Uterus (tissue), 4 donors: ENCODE results near the gene DUOXA1. TPM values are rescaled to one million over a fixed set of nuclear protein-coding genes. Genes with fewer than 3 reads are reported as not detected.
"Not testable (repeated sequence)": the region's sequence is repeated elsewhere in the genome, so short reads cannot be mapped to it uniquely, and the experiment has no call there.

ENCODE experiments used
- DNase-seq, 2 donors: peaks; one replicate each; pipeline ENCODE4 v3.0.0-alpha.2; 2019 to 2020
- H3K27ac ChIP-seq, 2 donors: fragments of 200-600 bp; sonication (generic); 1 replicate in 1 of 2; 2 replicates in 1 of 2; pipeline ENCODE4 v1.5.1; 2016 to 2018
- H3K27me3 ChIP-seq, 2 donors: fragments of 200-600 bp; sonication (generic); one replicate each; pipeline ENCODE4 v1.5.1; 2018 to 2019; ENCODE audit warnings: control low read depth in 1 of 2
- H3K36me3 ChIP-seq, 2 donors: fragments of 200-600 bp; sonication (generic); one replicate each; pipeline ENCODE4 v1.5.1; 2019; ENCODE audit warnings: control low read depth in 1 of 2
- H3K4me1 ChIP-seq, 2 donors: fragments of 200-600 bp; sonication (generic); one replicate each; pipeline ENCODE4 v1.5.1; 2018 to 2019; ENCODE audit warnings: control low read depth in 1 of 2
- H3K4me3 ChIP-seq, 2 donors: fragments of 200-600 bp; sonication (generic); 1 replicate in 1 of 2; 2 replicates in 1 of 2; pipeline ENCODE4 v1.5.1; 2018 to 2019; ENCODE audit warnings: mild to moderate bottlenecking in 1 of 2
- H3K9me3 ChIP-seq, 2 donors: fragments of 200-600 bp; sonication (generic); one replicate each; pipeline ENCODE4 v1.5.1; 2019; ENCODE audit warnings: control low read depth in 1 of 2
- CTCF ChIP-seq, 4 experiments: fragments of 200-600 bp in 2 of 4; fragments of 450-650 bp in 2 of 4; sonication (generic) in 2 of 4; IDR thresholded peaks; one replicate each; pipeline ENCODE4 v1.5.1; 2016 to 2019; ENCODE audit warnings: antibody characterized with exemption in 4 of 4, mild to moderate bottlenecking in 2 of 4, moderate library complexity in 1 of 4
- POLR2A ChIP-seq, 2 donors: fragments of 450-650 bp; IDR thresholded peaks; one replicate each; pipeline ENCODE4 v1.6.1; 2016; ENCODE audit warnings: antibody characterized with exemption in 2 of 2, mild to moderate bottlenecking in 1 of 2, moderate library complexity in 1 of 2
- intact Hi-C: fragments of 100-400 bp; cut with DNase I; formaldehyde crosslinking; loops from one replicate; pipeline ENCODE4 v1.15.1; 2023; ENCODE audit warnings: low total_unique reads
- total RNA-seq, 4 donors: library from RNA; depleted of rRNA in 3 of 4; stranded (reverse); fragments of >200 nt in 3 of 4; gene quantifications; one replicate each; pipeline versions ENCODE4 v1.1.0 to v1.2.4, GENCODE V29; 2014 to 2023
- donor health status: DM: yes; HTN: yes; CAD: no.

Gene DUOXA1
- total RNA-seq, 4 donors from 2014 or later = 1.4 to 2.5 TPM; not detected in 2

DNA sequence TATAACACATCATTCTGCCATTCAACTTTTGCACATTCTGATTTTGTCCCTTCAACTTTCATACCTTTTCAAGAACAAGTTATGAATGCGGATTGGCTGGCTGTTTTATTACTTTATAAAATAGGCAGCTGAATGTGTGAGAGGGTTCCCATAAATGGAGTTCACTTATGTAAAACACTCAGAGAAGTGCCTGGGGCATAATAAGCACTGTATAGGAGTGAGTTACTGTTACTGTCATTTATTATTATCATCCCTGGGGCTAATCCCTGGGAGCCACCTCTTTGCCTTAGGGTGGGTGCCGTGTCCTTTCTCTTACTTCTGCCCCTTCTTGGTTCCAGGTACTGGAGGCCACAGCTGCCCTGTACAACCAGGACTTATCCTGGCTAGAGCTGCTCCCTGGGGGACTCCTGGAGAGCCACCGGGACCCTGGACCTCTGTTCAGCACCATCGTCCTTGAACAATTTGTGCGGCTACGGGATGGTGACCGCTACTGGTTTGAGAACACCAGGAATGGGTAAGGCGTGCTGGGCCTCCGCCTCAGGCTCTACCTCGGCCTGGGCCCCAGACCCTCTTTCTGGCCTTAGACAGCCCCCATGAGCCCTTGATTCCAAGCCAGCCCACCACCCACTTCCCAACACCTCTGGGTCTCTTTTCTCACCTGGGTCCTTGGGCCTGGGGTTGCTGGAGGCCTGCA, 11.0 kb upstream of the DUOXA1 start:
- H3K27me3 ChIP-seq = peaks cover 0 to 8% of the 10 kb centered on the region in 2 donors
- H3K36me3 ChIP-seq = no peaks in the 10 kb centered on the region
- no peak for TF ChIP-seq CTCF (IDR thresholded peaks at IDR 0.05)
- TF ChIP-seq POLR2A (IDR thresholded peaks at IDR 0.05) = no peak

GRCh38 chr15:45139770-45140169, 10.1 kb upstream of the DUOXA1 start:
- TF ChIP-seq CTCF (IDR thresholded peaks at IDR 0.05) = no peak
- TF ChIP-seq POLR2A (IDR thresholded peaks at IDR 0.05) = no peak
- Histone ChIP-seq H3K27me3 (peaks cover 7 to 12% of the 10 kb centered on the region in 2 donors), H3K4me1 (peaks cover 0 to 3% of the 10 kb centered on the region in 2 donors), H3K36me3 (no peaks in the 10 kb centered on the region), H3K9me3 (no peaks in the 10 kb centered on the region), H3K27ac (no peak overlapping the region), H3K4me3 (no peak overlapping the region)
- intact Hi-C loops = no loop called here
- DNase-seq = no peak

More for the DNA sequence above, 11.0 kb upstream of the DUOXA1 start:
- Histone ChIP-seq H3K4me3 (no peak overlapping the region), H3K4me1 (no peaks in the 10 kb centered on the region), H3K9me3 (no peaks in the 10 kb centered on the region), H3K27ac (no peak overlapping the region)
- no peak for DNase-seq
- intact Hi-C loops = no loop called here

GRCh38 chr15:45138814-45139765, 9.4 kb upstream of the DUOXA1 start:
- intact Hi-C loops = no loop called here
- peaks cover 8 to 16% of the 10 kb centered on the region in 2 donors for H3K27me3 ChIP-seq
- H3K27ac ChIP-seq = no peak overlapping the region
- H3K9me3 ChIP-seq = no peaks in the 10 kb centered on the region
- no peak for DNase-seq
- TF ChIP-seq POLR2A (IDR thresholded peaks at IDR 0.05) (no peak), CTCF (IDR thresholded peaks at IDR 0.05) (no peak)
- no peaks in the 10 kb centered on the region for H3K36me3 ChIP-seq
- peaks cover 0 to 3% of the 10 kb centered on the region in 2 donors for H3K4me1 ChIP-seq
- H3K4me3 ChIP-seq = no peak overlapping the region

GRCh38 chr15:45137703-45138102, 8.0 kb upstream of the DUOXA1 start:
- Histone ChIP-seq H3K27ac (no peak overlapping the region), H3K4me3 (no peak overlapping the region), H3K9me3 (no peaks in the 10 kb centered on the region), H3K36me3 (no peaks in the 10 kb centered on the region), H3K27me3 (peaks cover 8 to 16% of the 10 kb centered on the region in 2 donors), H3K4me1 (peaks cover 0 to 3% of the 10 kb centered on the region in 2 donors)
- TF ChIP-seq POLR2A (IDR thresholded peaks at IDR 0.05) (no peak), CTCF (IDR thresholded peaks at IDR 0.05) (no peak)
- intact Hi-C loops = no loop called here
- no peak for DNase-seq

DNA sequence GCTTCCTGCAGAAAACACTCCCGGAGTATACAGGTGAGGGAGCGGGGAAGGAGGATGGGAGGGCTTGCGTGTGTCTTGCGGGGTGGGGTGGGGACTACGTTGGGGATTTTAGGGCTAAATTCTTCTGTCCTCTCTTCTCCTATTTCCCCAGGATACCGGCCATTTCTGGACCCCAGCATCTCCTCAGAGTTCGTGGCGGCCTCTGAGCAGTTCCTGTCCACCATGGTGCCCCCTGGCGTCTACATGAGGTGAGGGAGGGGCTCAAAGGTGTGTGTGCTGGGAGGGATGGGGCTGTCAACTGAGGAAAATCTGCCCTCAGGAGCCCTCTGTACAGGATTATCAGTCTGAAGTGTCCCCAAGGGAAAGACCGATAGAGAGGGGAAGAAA, 6.7 kb upstream of the DUOXA1 start:
- intact Hi-C loops = no loop called here
- Histone ChIP-seq H3K9me3 (no peaks in the 10 kb centered on the region), H3K4me3 (no peak overlapping the region), H3K36me3 (no peaks in the 10 kb centered on the region), H3K27me3 (peaks cover 8 to 16% of the 10 kb centered on the region in 2 donors), H3K27ac (no peak overlapping the region), H3K4me1 (peaks cover 0 to 3% of the 10 kb centered on the region in 2 donors)
- TF ChIP-seq CTCF (IDR thresholded peaks at IDR 0.05) (no peak), POLR2A (IDR thresholded peaks at IDR 0.05) (no peak)
- DNase-seq = no peak

- H3K9me3 ChIP-seq, DNase-seq, H3K4me3 ChIP-seq, intact Hi-C loops, H3K36me3 ChIP-seq, H3K4me1 ChIP-seq, H3K27ac ChIP-seq: not testable (repeated sequence)
- peaks cover 8 to 16% of the 10 kb centered on the region in 2 donors for H3K27me3 ChIP-seq
Observed at GRCh38 chr15:45135705-45136377, 6.2 kb upstream of the DUOXA1 start.
